ENCODE results near the gene NPC1L1. TPM values are rescaled to one million over a fixed set of nuclear protein-coding genes. Genes with fewer than 3 reads are reported as not detected.

The NPC1L1 gene
- total RNA-seq, 1 experiment from 2014 or later, result 0.28 TPM

- Histone ChIP-seq H3K79me2 (ENCODE audit: low read depth) (peaks cover 69% of the 10 kb centered on the region), H4K20me1 (ENCODE audit: insufficient read depth) (peaks cover 32% of the 10 kb centered on the region), H3K4me1 (replicated peaks; ENCODE audit: insufficient read depth) (peaks cover 29% of the 10 kb centered on the region), H2AFZ (no peak overlapping the region), H3K27ac (no peak overlapping the region), H3K4me3 (no peak overlapping the region), H3K9me3 (ENCODE audit: insufficient read depth, low read depth) (no peaks in the 10 kb centered on the region), H3K27me3 (ENCODE audit: insufficient read depth, low read depth) (no peaks in the 10 kb centered on the region), H3K36me3 (ENCODE audit: low read depth) (peaks cover 73% of the 10 kb centered on the region), H3K4me2 (no peak overlapping the region), H3F3A (ENCODE audit: insufficient read depth, low read depth) (peaks cover 31% of the 10 kb centered on the region), H3K9me2 (ENCODE audit: insufficient read depth) (no peaks in the 10 kb centered on the region)
- no TSS peak for BruUV-seq (replicated peaks)
- TF ChIP-seq CTCF (conservative IDR thresholded peaks at IDR 0.05) (no peak), EZH2 (IDR thresholded peaks at IDR 0.05; ENCODE audit: low read depth) (no peak)
- POLR2A ChIA-PET (ENCODE audit: unreplicated experiment), result interaction anchor here (0.8 kb wide), 1 partner anchor 573 kb away, joined by 3 read pairs; no protein-coding TSS in a partner anchor
- DNase-seq, result no peak
- CTCF ChIA-PET, result interaction anchor here (0.6 kb wide), 1 partner anchor 553 kb away, joined by 4 read pairs; no protein-coding TSS in a partner anchor
- intact Hi-C loops (cut with micrococcal nuclease; ENCODE audit: unreplicated experiment), result loop anchor here (5.0 kb wide), 1 partner anchor 264 kb away; no protein-coding TSS in a partner anchor
These were observed 64.8 kb downstream of the NPC1L1 start for GRCh38 chr7:44476313-44476712.

- Histone ChIP-seq H3K36me3 (ENCODE audit: low read depth) (peaks cover 57% of the 10 kb centered on the region), H3F3A (ENCODE audit: insufficient read depth, low read depth) (peaks cover 16% of the 10 kb centered on the region), H3K4me1 (replicated peaks; ENCODE audit: insufficient read depth) (peaks cover 29% of the 10 kb centered on the region), H3K79me2 (ENCODE audit: low read depth) (peaks cover 85% of the 10 kb centered on the region), H4K20me1 (ENCODE audit: insufficient read depth) (peaks cover 41% of the 10 kb centered on the region), H3K9me3 (ENCODE audit: insufficient read depth, low read depth) (no peaks in the 10 kb centered on the region), H3K9me2 (ENCODE audit: insufficient read depth) (no peaks in the 10 kb centered on the region), H3K4me2 (peak overlapping the region; percentile 52), H2AFZ (no peak overlapping the region), H3K27ac (peak overlapping the region; percentile 65), H3K4me3 (no peak overlapping the region), H3K27me3 (ENCODE audit: insufficient read depth, low read depth) (no peaks in the 10 kb centered on the region)
- intact Hi-C loops (cut with micrococcal nuclease; ENCODE audit: unreplicated experiment), result no loop called here
- CTCF ChIA-PET, result interaction anchor here (0.6 to 1.0 kb wide), 2 partner anchors 125 to 380 kb away, joined by 3 read pairs; no protein-coding TSS in a partner anchor
- TF ChIP-seq EZH2 (IDR thresholded peaks at IDR 0.05; ENCODE audit: low read depth) (no peak), CTCF (conservative IDR thresholded peaks at IDR 0.05) (no peak)
- peak; percentile 20 to 88 for DNase-seq
- POLR2A ChIA-PET (ENCODE audit: unreplicated experiment), result interaction anchor here (0.5 kb wide), 1 partner anchor 605 kb away, joined by 3 read pairs; no protein-coding TSS in a partner anchor
- BruUV-seq (replicated peaks), result no TSS peak
These were observed 67.8 kb downstream of the NPC1L1 start for GRCh38 chr7:44473295-44473694.

GRCh38 chr7:44472843-44473242, 68.3 kb downstream of the NPC1L1 start:
- TF ChIP-seq CTCF (conservative IDR thresholded peaks at IDR 0.05), result no peak
- no peak for TF ChIP-seq EZH2 (IDR thresholded peaks at IDR 0.05; ENCODE audit: low read depth)
- H3K27me3 ChIP-seq (ENCODE audit: insufficient read depth, low read depth), result no peaks in the 10 kb centered on the region
- peaks cover 13% of the 10 kb centered on the region for H3F3A ChIP-seq (ENCODE audit: insufficient read depth, low read depth)
- H4K20me1 ChIP-seq (ENCODE audit: insufficient read depth), result peaks cover 37% of the 10 kb centered on the region
- H3K27ac ChIP-seq, result peak overlapping the region; percentile 65
- intact Hi-C loops (cut with micrococcal nuclease; ENCODE audit: unreplicated experiment), result no loop called here
- no peaks in the 10 kb centered on the region for H3K9me2 ChIP-seq (ENCODE audit: insufficient read depth)
- no peak overlapping the region for H3K4me3 ChIP-seq
- POLR2A ChIA-PET (ENCODE audit: unreplicated experiment), result no interaction called here
- CTCF ChIA-PET, result interaction anchor here (0.6 kb wide), 1 partner anchor 379 kb away, joined by 3 read pairs; no protein-coding TSS in a partner anchor
- peaks cover 57% of the 10 kb centered on the region for H3K36me3 ChIP-seq (ENCODE audit: low read depth)
- peaks cover 89% of the 10 kb centered on the region for H3K79me2 ChIP-seq (ENCODE audit: low read depth)
- H3K9me3 ChIP-seq (ENCODE audit: insufficient read depth, low read depth), result no peaks in the 10 kb centered on the region
- DNase-seq, result no peak
- H3K4me2 ChIP-seq, result peak overlapping the region; percentile 52
- H3K4me1 ChIP-seq (replicated peaks; ENCODE audit: insufficient read depth), result peaks cover 29% of the 10 kb centered on the region
- H2AFZ ChIP-seq, result no peak overlapping the region
- BruUV-seq (replicated peaks), result no TSS peak
